ENCODE results near the gene PAM.

Gene PAM

DNA sequence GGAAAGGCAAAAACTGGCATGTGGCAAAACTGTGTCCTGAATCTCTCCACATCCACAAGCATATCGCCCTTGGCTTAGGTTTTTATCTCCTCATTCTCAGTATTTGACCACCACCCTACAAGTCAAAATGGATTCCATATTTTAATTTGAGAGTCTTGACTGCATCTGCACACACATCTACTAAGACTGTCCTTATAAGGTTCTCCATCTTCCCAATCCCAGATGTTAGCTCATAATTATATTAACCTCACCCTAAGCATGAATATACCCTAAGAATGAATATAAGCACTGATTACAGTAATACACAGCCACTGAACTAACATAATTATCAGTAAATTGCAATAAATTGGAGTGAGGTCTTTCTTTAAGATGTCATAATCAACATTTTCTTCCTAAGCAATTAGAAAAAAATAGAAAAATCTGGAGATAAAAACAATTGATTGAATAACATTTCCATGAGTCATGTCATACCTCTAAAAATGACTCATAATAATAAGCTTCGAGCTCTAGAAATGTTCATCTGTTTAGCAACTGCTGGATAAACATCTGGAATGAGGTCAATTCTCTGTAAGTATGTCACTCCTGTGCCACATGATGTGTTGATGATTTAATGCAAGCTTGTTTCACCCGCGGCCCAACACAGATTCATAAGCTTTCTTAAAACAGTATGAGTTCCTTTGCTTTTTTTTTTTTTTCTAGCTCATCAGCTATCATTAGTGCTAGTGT lies 39.9 kb upstream of the PAM start:
- TF ChIP-seq, protein P1, sequence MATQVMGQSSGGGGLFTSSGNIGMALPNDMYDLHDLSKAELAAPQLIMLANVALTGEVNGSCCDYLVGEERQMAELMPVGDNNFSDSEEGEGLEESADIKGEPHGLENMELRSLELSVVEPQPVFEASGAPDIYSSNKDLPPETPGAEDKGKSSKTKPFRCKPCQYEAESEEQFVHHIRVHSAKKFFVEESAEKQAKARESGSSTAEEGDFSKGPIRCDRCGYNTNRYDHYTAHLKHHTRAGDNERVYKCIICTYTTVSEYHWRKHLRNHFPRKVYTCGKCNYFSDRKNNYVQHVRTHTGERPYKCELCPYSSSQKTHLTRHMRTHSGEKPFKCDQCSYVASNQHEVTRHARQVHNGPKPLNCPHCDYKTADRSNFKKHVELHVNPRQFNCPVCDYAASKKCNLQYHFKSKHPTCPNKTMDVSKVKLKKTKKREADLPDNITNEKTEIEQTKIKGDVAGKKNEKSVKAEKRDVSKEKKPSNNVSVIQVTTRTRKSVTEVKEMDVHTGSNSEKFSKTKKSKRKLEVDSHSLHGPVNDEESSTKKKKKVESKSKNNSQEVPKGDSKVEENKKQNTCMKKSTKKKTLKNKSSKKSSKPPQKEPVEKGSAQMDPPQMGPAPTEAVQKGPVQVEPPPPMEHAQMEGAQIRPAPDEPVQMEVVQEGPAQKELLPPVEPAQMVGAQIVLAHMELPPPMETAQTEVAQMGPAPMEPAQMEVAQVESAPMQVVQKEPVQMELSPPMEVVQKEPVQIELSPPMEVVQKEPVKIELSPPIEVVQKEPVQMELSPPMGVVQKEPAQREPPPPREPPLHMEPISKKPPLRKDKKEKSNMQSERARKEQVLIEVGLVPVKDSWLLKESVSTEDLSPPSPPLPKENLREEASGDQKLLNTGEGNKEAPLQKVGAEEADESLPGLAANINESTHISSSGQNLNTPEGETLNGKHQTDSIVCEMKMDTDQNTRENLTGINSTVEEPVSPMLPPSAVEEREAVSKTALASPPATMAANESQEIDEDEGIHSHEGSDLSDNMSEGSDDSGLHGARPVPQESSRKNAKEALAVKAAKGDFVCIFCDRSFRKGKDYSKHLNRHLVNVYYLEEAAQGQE (IDR thresholded peaks at IDR 0.05; ENCODE audit: insufficient read depth in 1 of 2, low read depth in 2 of 2, low read length in 2 of 2): no peak
- no peak for TF ChIP-seq TAF1 (IDR thresholded peaks at IDR 0.05; ENCODE audit: borderline replicate concordance, insufficient read depth, low read length)
- TF ChIP-seq POLR2AphosphoS5 (IDR thresholded peaks at IDR 0.05; ENCODE audit: low read depth, low read length): no peak
- no peak for TF ChIP-seq SIN3A (IDR thresholded peaks at IDR 0.05; ENCODE audit: borderline replicate concordance, insufficient read depth, low read length)
- TF ChIP-seq FOXP2 (optimal IDR thresholded peaks at IDR 0.05; ENCODE audit: borderline replicate concordance, extremely low read depth, extremely low read length, insufficient read depth): no peak

DNA sequence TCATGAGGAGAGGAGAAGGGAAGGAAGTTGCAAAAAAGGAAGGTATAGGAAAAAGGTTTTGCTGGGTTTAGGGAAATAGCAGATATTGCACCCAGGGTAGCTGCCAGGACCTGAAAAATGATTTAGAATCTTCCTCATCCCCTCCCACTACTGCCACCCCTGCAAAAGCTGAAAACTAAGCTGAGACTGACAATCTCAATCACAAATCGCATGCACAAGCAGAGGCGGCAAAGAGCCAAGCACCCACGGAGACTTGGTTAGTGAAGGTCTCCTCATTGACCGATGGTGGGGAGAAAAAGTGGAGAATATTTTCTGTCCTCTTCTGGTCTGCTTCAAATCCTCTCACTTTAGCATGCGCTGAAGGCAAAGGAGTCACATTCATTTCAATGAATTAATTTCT lies 39.1 kb upstream of the PAM start:
- no peak for TF ChIP-seq TAF1 (IDR thresholded peaks at IDR 0.05; ENCODE audit: borderline replicate concordance, insufficient read depth, low read length)
- no peak for TF ChIP-seq SIN3A (IDR thresholded peaks at IDR 0.05; ENCODE audit: borderline replicate concordance, insufficient read depth, low read length)
- TF ChIP-seq, protein P1 (IDR thresholded peaks at IDR 0.05; ENCODE audit: insufficient read depth in 1 of 2, low read depth in 2 of 2, low read length in 2 of 2): no peak
- no peak for TF ChIP-seq POLR2AphosphoS5 (IDR thresholded peaks at IDR 0.05; ENCODE audit: low read depth, low read length)
- TF ChIP-seq FOXP2 (optimal IDR thresholded peaks at IDR 0.05; ENCODE audit: borderline replicate concordance, extremely low read depth, extremely low read length, insufficient read depth): no peak

DNA sequence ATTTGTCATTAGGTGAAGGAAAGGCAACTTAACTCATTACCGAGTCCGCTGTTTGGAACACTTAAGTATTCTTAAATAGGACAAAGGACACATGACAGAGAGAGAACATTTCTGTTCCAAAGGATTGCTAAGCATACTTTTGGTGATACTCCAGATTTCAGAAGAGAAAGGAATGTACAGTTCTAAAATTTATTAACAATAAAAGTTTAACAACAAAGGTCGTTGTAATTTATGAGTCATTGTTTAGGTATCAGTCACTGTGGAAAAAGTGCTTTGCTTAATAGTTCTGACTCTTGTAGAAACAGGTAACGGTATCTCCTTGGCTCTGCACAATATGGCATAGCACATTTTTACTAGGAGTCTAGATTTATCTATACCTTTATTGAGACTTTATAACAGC lies 36.3 kb upstream of the PAM start:
- TF ChIP-seq POLR2AphosphoS5 (IDR thresholded peaks at IDR 0.05; ENCODE audit: low read depth, low read length) (no peak), SIN3A (IDR thresholded peaks at IDR 0.05; ENCODE audit: borderline replicate concordance, insufficient read depth, low read length) (no peak), TAF1 (IDR thresholded peaks at IDR 0.05; ENCODE audit: borderline replicate concordance, insufficient read depth, low read length) (no peak), FOXP2 (optimal IDR thresholded peaks at IDR 0.05; ENCODE audit: borderline replicate concordance, extremely low read depth, extremely low read length, insufficient read depth) (no peak)
- TF ChIP-seq, protein P1 (IDR thresholded peaks at IDR 0.05; ENCODE audit: insufficient read depth in 1 of 2, low read depth in 2 of 2, low read length in 2 of 2): no peak

DNA sequence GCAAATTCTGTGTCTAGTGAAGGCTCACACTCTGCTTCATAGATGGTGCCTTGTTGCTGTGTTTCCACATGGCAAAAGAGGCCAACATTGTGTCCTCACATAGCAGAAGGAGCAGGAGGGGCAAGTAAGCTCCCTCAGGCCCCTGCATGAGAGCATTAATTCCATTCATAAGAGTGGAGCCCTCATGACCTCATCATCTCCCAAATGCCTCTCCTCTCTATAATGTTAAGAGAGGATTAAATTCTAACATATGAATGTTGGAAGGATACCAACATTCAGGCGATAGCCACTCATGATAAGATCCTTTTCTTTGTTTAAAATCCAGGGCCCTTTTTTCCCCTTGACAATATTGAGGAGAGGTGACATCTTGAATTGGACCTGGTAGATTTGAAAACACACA lies 35.2 kb upstream of the PAM start:
- no peak for TF ChIP-seq FOXP2 (optimal IDR thresholded peaks at IDR 0.05; ENCODE audit: borderline replicate concordance, extremely low read depth, extremely low read length, insufficient read depth)
- TF ChIP-seq TAF1 (IDR thresholded peaks at IDR 0.05; ENCODE audit: borderline replicate concordance, insufficient read depth, low read length): no peak
- no peak for TF ChIP-seq SIN3A (IDR thresholded peaks at IDR 0.05; ENCODE audit: borderline replicate concordance, insufficient read depth, low read length)
- no peak for TF ChIP-seq POLR2AphosphoS5 (IDR thresholded peaks at IDR 0.05; ENCODE audit: low read depth, low read length)
- TF ChIP-seq, protein P1 (IDR thresholded peaks at IDR 0.05; ENCODE audit: insufficient read depth in 1 of 2, low read depth in 2 of 2, low read length in 2 of 2): no peak

Data from PFSK-1 (cell line).